ENCODE data around the gene PTPN7.
A peak's percentile ranks its signal among the peaks of the same experiment; 100 is the strongest.

Gene PTPN7

DNA sequence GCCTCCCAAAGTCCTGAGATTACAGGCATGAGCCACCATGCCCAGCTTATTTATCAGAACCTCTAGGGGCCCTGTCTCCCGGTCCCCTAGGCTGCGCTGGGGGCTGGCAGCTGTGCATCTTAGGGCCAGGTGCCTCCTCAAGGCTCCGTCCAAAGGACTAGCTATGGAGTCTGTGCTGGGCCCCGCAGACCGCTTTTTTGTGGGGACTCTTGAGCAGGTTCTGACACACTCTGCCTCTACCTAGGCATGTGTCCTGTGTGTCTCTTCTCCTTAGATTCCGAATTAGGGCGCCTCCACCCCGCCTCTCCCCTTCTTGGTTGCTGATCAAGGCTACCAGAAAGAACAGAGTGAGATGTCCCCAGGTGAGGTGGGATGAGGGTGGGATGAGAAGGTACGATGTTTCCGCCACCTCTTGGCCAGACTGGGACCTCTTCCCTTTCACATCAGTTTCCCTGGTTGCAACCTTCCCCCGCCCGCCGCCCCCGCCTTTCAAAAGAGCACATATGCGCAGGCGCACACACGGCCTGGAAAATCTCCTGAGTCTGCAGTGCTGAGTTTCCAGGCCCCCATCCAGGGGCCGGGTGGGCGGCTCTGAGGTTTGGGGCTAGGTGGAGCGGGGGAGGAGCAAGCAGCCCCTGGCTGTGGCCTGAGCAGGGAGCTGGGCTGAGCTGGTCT is 5.0 kb upstream of the PTPN7 start:
- DNase-seq, result peak; percentile 84

- DNase-seq, result peak; percentile 90
Measured at GRCh38 chr1:202164271-202165037, 4.1 kb upstream of the PTPN7 start.

GRCh38 chr1:202163281-202164270 is 3.2 kb upstream of the PTPN7 start:
- DNase-seq, result no peak

DNA sequence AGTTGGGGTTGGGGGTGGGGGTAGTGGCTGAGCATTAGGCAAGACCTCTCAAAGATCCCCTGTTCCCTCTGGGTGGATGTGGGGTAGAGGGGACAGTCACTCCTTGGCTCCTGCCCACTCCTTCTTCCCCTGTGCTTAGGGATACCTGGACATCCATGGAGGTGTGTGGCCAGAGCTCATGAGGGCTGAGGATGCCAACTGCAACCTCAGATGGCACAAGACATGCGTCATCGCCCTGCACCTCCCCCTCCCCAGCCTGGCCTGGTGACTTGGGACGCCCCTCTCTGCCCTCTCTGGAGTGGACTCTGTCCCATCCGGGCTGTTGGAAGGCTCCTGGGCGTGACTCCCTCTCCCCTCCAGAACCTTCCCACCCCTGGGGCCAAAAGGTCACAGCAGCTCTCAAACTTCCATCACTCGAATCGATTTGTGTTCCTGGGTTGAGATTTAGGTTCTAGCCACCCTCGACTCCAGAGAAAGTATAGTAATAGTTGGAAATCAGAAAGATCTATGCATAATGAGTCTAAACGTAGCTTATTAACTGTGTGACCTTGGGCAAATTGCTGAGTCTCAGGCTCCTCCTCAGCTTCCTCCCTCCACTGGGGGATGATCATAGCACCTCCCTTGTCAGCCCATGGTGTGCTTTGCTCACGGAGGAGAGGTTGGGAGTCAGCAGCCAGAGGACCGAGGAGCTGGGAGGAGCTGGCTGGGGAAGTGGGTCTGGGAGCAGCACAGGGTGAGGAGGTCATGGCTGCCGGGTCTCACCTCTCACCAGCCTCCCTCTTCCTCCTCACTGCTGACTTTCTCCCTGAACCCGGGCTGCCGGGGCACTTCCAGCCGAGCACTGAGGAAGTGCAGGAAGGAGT is 2.2 kb upstream of the PTPN7 start:
- peak; percentile 75 for DNase-seq

DNA sequence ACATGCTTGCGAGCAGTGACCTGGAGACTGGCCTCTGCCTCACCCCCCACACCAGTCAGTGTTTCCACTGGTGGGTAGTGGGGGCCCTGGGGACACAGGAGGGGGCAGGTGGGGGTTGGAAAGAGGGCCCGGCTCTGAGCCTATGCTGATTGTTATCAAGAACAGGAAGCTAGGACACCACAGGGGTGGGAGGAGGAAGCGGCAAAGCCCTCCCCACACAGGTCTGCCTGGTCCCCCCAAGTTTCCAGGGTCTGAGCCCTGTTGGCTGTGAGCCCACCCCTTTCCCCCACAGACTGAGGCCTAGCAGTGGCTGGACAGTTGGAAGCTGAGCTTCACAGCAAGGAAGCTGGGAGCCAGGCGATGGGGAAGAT is 1.6 kb upstream of the PTPN7 start:
- peak; percentile 87 for DNase-seq

- no peak for DNase-seq
Measured at GRCh38 chr1:202161151-202162046, 997 bp upstream of the PTPN7 start.

DNA sequence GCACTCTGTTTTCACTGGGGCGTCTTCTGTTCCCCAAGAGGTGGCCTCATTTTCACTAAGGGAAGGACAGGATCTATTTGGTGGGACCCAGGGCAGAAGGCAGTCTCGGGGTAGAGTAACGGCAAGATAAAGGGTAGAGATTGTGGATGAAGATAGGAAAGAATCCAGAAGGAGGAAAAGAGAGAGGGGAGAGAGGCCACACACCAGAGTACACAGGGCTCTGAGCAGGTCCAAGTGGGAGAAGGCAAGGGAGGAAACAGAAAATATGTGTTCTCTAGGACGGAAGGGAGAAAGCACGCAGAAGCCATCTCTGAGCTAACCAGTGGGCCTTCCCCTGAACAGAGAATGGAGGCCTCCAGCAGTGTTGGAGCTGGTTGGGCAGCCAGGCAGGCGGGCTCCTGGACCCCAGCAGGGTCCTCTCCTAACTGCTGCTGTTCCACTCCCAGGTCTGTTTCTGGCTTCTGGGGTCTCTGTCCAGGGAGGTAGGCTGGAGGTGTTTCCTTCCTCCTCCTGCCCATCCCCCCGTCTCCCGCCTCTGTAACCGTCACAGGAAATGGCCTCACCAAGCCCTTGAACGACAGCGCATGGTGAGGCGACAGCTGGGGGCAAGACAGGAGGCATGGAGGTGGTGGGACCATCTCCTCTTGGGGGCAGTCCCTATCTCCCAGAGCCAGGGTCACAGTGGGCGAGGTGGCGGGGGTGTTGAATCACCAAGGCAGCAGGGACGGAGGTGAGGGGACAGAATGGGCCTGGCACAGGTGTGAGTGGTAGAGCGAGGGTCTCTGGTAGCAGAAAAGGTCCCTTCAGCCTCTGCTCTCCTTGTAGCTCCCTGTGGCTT is 649 bp downstream of the PTPN7 start:
- peak; percentile 87 for DNase-seq

DNA sequence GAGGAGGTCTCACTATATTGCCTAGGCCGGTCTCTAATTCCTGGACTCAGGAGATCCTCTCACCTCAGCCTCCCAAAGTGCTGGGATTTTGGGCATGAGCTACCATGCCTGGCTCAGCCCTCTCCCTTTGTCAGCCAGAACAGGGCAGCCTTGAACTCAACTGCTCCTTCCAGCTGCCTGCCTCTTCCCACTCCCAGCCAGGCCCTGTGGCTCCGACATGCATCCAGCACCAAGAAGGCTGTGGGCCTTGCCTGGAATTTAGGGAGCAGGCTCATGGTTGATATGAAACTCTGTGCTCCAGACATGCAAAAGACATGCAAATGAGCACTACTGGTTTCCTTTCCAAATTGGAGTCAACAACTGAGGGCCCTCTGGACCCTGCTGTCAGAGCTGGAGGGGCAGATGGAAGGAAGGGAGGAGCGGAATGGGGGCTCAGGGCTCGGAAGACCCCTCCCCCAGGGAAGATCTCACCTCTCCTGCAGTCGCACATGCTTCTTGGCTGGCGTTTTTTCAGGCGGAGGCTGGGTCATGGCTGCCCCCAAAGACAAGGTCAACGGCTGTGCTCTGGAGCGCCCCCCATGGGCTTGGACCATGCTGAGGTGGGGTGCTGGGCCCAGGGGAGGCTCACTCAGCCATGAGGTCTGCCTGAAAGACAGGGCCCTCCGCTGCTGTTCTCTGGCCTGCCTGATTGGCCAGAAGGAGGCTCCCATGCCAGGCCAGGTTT is 1.4 kb downstream of the PTPN7 start:
- DNase-seq, result no peak

- no peak for DNase-seq
Measured at GRCh38 chr1:202157945-202158344, 2.5 kb downstream of the PTPN7 start.

DNA sequence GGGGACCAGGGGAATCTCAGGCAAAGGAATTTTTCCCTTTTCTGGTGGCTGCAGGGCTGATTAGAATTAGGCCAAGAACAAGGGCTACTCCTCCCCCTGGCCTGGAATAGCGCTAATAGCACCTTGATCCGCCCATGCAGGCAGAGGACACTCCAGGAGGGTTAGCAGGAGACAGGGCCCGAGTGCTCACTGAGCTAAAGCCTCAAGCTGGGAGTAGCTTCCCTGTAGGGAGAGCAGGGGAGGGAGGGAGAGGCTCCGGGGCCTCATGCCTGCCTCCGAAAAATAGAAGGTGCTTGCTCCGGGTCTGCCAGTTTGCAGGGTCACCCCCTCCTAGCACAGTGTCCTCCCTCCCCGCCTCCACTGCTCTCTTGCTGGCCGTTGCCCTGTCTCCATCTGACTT is 3.8 kb downstream of the PTPN7 start:
- DNase-seq, result no peak

DNA sequence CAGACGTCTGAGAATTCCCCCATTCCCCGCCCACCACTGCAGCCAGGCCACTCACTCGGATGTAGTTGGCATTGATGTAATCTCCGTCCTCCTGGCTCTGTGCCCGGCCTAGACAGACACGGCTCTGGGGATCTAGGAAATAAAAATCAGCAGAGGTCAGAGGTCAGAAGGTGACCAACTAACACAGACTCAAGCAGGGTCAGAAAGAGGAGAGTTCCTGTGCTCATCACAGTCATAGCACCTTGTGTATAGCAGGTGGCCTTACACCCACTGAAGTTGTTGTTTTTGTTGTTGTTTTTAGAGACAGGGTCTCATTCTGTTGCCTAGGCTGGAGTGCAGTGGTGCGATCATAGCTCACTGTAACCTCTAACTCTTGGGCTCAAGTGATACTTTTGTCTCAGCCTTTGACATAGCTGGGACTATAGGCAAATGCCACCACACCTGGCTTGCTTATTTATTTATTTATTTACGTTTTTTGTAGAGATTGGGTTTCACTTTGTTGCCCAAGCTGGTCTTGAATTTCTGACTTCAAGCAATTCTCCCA is 4.9 kb downstream of the PTPN7 start:
- DNase-seq, result peak; percentile 73

GRCh38 chr1:202154766-202155477 is 5.5 kb downstream of the PTPN7 start:
- peak; percentile 83 for DNase-seq

DNA sequence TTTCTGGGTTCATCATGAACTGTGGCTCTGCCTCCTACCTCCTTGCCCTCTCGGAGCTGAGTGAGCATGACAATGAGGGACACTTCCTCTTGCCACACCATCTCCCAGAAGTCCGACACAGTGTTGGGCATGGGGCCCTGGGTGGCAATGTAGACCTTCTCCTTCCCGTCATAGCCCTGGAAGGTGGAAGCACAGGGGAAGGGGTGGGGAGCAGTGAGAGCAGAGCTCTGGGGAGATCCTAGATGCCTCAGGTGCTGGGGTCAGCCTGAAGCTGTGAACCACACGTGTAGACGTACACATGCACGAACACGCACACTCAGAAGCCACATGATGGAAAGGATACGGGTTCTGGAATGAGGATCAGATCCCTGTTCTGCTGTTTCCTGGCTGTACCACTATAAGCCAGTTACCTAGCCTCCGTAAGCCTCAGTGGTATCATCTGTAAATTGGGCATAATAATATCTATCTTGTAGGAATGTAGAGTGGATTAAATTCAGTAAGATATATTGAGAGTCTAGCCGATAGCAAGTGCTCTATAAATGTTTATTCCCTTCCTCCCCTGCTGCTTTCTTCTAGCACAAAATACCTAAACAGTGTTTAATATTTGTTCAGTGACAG is 6.1 kb downstream of the PTPN7 start:
- no peak for DNase-seq

DNA sequence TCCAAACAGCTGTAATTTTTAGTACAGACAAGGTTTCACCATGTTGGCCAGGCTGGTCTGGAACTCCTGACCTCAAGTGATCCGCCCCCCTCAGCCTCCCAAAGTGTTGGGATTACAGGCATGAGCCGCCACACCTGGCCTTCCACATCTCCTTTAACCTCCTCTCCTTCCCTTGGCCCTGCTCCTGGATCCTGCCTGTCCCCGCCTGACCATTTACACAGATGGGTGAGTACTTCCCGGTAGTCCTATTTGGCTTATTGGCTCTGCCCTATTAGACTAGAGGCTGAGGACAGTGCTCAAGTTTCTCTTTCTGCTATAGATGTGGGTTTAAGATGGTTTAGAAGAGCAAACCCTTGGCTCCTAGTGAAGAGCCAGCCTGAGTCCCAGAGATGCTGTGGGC is 7.1 kb downstream of the PTPN7 start:
- no peak for DNase-seq

- DNase-seq, result no peak
Measured at GRCh38 chr1:202152399-202152798, 8.0 kb downstream of the PTPN7 start.

DNA sequence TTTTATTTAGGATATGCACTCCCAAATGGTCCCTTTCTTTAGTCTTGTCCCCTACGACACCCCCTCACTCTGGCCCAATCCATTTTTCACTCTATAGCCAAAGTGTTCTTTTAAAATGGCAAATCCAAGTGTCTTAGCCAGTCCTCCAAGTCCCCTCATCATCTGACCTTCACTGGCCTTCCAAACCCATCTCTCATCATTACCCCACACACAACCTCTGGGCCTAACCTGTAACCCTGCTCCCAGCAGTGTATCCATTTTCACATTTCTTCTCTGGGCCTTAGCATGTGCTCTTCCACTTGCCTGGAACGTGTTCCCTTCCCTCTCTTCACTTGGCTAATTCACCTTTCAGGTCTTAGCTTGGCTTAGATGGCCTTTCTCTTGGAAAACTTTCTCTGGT is 9.4 kb downstream of the PTPN7 start:
- no peak for DNase-seq

GRCh38 chr1:202150602-202151001 is 9.8 kb downstream of the PTPN7 start:
- DNase-seq, result no peak

DNA sequence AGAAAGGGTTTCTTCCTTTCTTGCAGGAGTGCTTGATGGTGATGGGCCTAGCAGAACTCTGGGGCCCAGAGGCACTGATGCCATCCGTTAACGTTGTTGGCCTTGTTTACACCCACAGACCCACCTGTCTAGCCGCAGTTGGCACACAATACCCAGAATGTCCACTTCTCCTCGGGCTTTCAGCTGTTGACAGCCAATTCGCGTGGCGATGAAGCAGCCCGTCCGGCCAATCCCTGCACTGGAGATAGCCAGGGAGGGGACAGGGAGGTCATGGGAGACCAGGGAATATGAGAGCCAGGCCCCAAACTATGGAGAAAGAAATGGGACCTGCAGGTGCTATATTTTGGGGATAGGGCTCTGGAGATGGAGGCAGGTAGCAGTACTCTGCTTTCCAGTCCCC is 10.2 kb downstream of the PTPN7 start:
- DNase-seq, result no peak

Measured in activated effector memory CD4-positive, alpha-beta T cell treated with anti-CD3 and anti-CD28 coated beads, Interleukin-2, amount 50 U/mL, for 16 hours (primary cell).